ENCODE results near the gene TSC22D3. TPM values are rescaled to one million over a fixed set of nuclear protein-coding genes. Genes with fewer than 3 reads are reported as not detected.

The TSC22D3 gene
- total RNA-seq, 1 donor from 2014 or later: 317 TPM

GRCh38 chrX:107712231-107713202 lies 63.1 kb downstream of the TSC22D3 start:
- ATAC-seq (peak; percentile 11), DNase-seq (no peak)
- peak overlapping the region; percentile 98 for H3K27ac ChIP-seq
- H3K9me3 ChIP-seq: no peaks in the 10 kb centered on the region
- peaks cover 26% of the 10 kb centered on the region for H3K36me3 ChIP-seq
- H3K4me1 ChIP-seq: peaks cover 20% of the 10 kb centered on the region
- H3K4me3 ChIP-seq: peak overlapping the region; percentile 72
- H3K27me3 ChIP-seq: no peaks in the 10 kb centered on the region
- no peak for TF ChIP-seq CTCF (IDR thresholded peaks at IDR 0.05)
- intact Hi-C loops (cut with DNase I): loop anchor here (5.0 kb wide), 1 partner anchor 35 kb away; no protein-coding TSS in a partner anchor

- DNase-seq (no peak), ATAC-seq (no peak)
- peaks cover 18% of the 10 kb centered on the region for H3K4me1 ChIP-seq
- intact Hi-C loops (cut with DNase I): loop anchor here (5.0 kb wide), 1 partner anchor 34 kb away; no protein-coding TSS in a partner anchor
- H3K9me3 ChIP-seq: no peaks in the 10 kb centered on the region
- peak overlapping the region; percentile 98 for H3K27ac ChIP-seq
- H3K36me3 ChIP-seq: peaks cover 26% of the 10 kb centered on the region
- TF ChIP-seq CTCF (IDR thresholded peaks at IDR 0.05): no peak
- H3K27me3 ChIP-seq: no peaks in the 10 kb centered on the region
- no peak overlapping the region for H3K4me3 ChIP-seq
Measured at GRCh38 chrX:107711521-107712181, 63.9 kb downstream of the TSC22D3 start.

GRCh38 chrX:107710617-107711391 lies 64.8 kb downstream of the TSC22D3 start:
- intact Hi-C loops (cut with DNase I): loop anchor here (5.0 kb wide), 1 partner anchor 34 kb away; no protein-coding TSS in a partner anchor
- peak overlapping the region; percentile 98 for H3K27ac ChIP-seq
- DNase-seq: no peak
- H3K36me3 ChIP-seq: peaks cover 26% of the 10 kb centered on the region
- no peak for TF ChIP-seq CTCF (IDR thresholded peaks at IDR 0.05)
- no peaks in the 10 kb centered on the region for H3K9me3 ChIP-seq
- peak; percentile 77 for ATAC-seq
- H3K4me1 ChIP-seq: peaks cover 18% of the 10 kb centered on the region
- H3K27me3 ChIP-seq: no peaks in the 10 kb centered on the region
- no peak overlapping the region for H3K4me3 ChIP-seq

- peaks cover 18% of the 10 kb centered on the region for H3K4me1 ChIP-seq
- no peak for TF ChIP-seq CTCF (IDR thresholded peaks at IDR 0.05)
- no peaks in the 10 kb centered on the region for H3K27me3 ChIP-seq
- H3K9me3 ChIP-seq: no peaks in the 10 kb centered on the region
- H3K27ac ChIP-seq: peak overlapping the region; percentile 98
- peaks cover 13% of the 10 kb centered on the region for H3K36me3 ChIP-seq
- DNase-seq (no peak), ATAC-seq (no peak)
- H3K4me3 ChIP-seq: no peak overlapping the region
- intact Hi-C loops (cut with DNase I): no loop called here
Measured at GRCh38 chrX:107709266-107709806, 66.3 kb downstream of the TSC22D3 start.

- no peak overlapping the region for H3K27ac ChIP-seq
Measured at GRCh38 chrX:107708762-107709161, 66.8 kb downstream of the TSC22D3 start.

More at GRCh38 chrX:107708762-107709161, 66.8 kb downstream of the TSC22D3 start:
- no peak for ATAC-seq
- H3K4me3 ChIP-seq: no peak overlapping the region
- DNase-seq: no peak
- intact Hi-C loops (cut with DNase I): no loop called here
- TF ChIP-seq CTCF (IDR thresholded peaks at IDR 0.05): no peak
- no peaks in the 10 kb centered on the region for H3K27me3 ChIP-seq
- H3K4me1 ChIP-seq: peaks cover 17% of the 10 kb centered on the region
- peaks cover 7% of the 10 kb centered on the region for H3K36me3 ChIP-seq
- no peaks in the 10 kb centered on the region for H3K9me3 ChIP-seq

Measured in upper lobe of right lung (tissue), 1 donor.